ENCODE data around the gene CDHR2. TPM values are rescaled to one million over a fixed set of nuclear protein-coding genes. Genes with fewer than 3 reads are reported as not detected.

Gene CDHR2
- total and polyA plus RNA-seq, 2 of the 13 experiments (the other 11 are each of a cell fraction or from before 2014, with no cell fraction given), result 17.9 to 20.9 TPM

DNA sequence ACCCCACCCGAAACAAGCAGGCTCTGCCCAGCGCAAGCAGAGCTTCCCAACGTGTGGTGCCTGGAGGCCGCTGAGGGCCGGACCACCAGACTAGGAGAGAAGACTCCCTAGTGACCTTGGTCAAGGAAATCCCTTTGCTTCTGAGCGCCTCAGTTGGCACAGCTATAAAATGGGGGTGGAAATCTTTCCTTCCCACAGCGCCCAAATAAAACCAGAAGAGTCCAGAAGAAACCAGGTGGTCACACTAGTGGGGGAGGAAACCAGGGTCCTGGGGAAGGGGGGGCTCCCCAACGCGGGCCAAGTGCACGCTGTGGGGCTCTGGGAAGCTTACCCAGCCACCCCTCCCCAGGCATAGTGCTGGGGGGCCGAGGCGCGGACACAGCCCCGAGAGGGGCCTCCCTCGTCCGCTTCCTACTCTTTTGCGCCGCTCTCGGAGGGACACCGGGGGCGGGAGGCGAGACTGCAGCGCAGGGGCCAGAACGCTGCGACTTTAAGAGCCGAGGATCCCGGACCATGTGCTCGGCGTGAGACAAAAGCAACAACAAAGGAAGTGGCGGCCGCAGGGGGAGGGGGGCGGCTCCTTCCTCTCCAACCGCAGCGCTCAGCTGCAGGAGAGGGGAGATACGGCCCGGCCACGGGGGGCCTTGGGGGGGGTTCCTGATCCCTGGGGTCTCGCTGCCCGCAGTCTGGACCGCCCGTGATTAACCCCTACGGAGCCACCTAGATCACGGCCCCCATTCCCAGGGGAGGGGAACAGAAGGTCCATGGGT lies 12.8 kb upstream of the CDHR2 start (continued):
- TF ChIP-seq CSRNP1 (CRISPR knock-in tag; IDR thresholded peaks at IDR 0.05) (peak; percentile 62), AKAP8 (CRISPR knock-in tag; IDR thresholded peaks at IDR 0.05) (no peak), FOXK2 (IDR thresholded peaks at IDR 0.05) (peak; percentile 54; the same call in 1 of the 2 replicates), ZNF652 (CRISPR knock-in tag; IDR thresholded peaks at IDR 0.05; ENCODE audit: borderline replicate concordance, low read depth) (peak; percentile 55; the same call in 1 of the 2 replicates), PCBP1 (IDR thresholded peaks at IDR 0.05; ENCODE audit: borderline replicate concordance, low read depth, low read length) (peak; percentile 36; the same call in 1 of the 2 replicates), MBD4 (IDR thresholded peaks at IDR 0.05; ENCODE audit: borderline replicate concordance, low read length) (no peak), HMGXB4 (CRISPR knock-in tag; IDR thresholded peaks at IDR 0.05; ENCODE audit: borderline replicate concordance in 1 of 2, low read depth in 1 of 2) (peak; percentile 27 to 44; a peak in 1 of 4 replicates), NR0B2 (CRISPR knock-in tag; IDR thresholded peaks at IDR 0.05) (no peak), KDM4B (CRISPR knock-in tag; IDR thresholded peaks at IDR 0.05) (no peak; the same call in 1 of the 2 replicates), ZNF282 (IDR thresholded peaks at IDR 0.05; ENCODE audit: partially characterized antibody) (no peak), BORCS8-MEF2B (CRISPR knock-in tag; IDR thresholded peaks at IDR 0.05) (0 out of 2 replicates have a peak, but pooled peaks have one; percentile 26), ZNF567 (CRISPR knock-in tag; IDR thresholded peaks at IDR 0.05; ENCODE audit: borderline replicate concordance) (no peak), SOX6 (IDR thresholded peaks at IDR 0.05) (no peak), SOX6 (CRISPR knock-in tag; IDR thresholded peaks at IDR 0.05) (peak; percentile 52)
- TF ChIP-seq, protein P1, sequence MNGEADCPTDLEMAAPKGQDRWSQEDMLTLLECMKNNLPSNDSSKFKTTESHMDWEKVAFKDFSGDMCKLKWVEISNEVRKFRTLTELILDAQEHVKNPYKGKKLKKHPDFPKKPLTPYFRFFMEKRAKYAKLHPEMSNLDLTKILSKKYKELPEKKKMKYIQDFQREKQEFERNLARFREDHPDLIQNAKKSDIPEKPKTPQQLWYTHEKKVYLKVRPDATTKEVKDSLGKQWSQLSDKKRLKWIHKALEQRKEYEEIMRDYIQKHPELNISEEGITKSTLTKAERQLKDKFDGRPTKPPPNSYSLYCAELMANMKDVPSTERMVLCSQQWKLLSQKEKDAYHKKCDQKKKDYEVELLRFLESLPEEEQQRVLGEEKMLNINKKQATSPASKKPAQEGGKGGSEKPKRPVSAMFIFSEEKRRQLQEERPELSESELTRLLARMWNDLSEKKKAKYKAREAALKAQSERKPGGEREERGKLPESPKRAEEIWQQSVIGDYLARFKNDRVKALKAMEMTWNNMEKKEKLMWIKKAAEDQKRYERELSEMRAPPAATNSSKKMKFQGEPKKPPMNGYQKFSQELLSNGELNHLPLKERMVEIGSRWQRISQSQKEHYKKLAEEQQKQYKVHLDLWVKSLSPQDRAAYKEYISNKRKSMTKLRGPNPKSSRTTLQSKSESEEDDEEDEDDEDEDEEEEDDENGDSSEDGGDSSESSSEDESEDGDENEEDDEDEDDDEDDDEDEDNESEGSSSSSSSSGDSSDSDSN (CRISPR knock-in tag; IDR thresholded peaks at IDR 0.05), result peak; percentile 45; the same call in 1 of the 2 replicates
- TF ChIP-seq, protein P2, sequence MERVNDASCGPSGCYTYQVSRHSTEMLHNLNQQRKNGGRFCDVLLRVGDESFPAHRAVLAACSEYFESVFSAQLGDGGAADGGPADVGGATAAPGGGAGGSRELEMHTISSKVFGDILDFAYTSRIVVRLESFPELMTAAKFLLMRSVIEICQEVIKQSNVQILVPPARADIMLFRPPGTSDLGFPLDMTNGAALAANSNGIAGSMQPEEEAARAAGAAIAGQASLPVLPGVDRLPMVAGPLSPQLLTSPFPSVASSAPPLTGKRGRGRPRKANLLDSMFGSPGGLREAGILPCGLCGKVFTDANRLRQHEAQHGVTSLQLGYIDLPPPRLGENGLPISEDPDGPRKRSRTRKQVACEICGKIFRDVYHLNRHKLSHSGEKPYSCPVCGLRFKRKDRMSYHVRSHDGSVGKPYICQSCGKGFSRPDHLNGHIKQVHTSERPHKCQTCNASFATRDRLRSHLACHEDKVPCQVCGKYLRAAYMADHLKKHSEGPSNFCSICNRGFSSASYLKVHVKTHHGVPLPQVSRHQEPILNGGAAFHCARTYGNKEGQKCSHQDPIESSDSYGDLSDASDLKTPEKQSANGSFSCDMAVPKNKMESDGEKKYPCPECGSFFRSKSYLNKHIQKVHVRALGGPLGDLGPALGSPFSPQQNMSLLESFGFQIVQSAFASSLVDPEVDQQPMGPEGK (CRISPR knock-in tag; IDR thresholded peaks at IDR 0.05), result peak; percentile 42; the same call in 1 of the 2 replicates
- TF ChIP-seq, protein P3, sequence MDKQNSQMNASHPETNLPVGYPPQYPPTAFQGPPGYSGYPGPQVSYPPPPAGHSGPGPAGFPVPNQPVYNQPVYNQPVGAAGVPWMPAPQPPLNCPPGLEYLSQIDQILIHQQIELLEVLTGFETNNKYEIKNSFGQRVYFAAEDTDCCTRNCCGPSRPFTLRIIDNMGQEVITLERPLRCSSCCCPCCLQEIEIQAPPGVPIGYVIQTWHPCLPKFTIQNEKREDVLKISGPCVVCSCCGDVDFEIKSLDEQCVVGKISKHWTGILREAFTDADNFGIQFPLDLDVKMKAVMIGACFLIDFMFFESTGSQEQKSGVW (CRISPR knock-in tag; IDR thresholded peaks at IDR 0.05; ENCODE audit: borderline replicate concordance), result 0 out of 2 replicates have a peak, but pooled peaks have one; percentile 29

Data from HepG2 (cell line).